Caco-2 (cell line): ENCODE results near the gene ERBB4. TPM values are rescaled to one million over a fixed set of nuclear protein-coding genes. Genes with fewer than 3 reads are reported as not detected.

Source experiments
- BruUV-seq: library from RNA; stranded (reverse); fragments of 400-500 nt; replicated peaks from 2 replicates; lab custom pipeline; 2021; lab: Mats Ljungman, UMichigan
- CTCF ChIA-PET: fragments of 300-600 bp; sonication (Branson Sonifier 250); formaldehyde crosslinking; loops from one replicate; lab custom pipeline; 2022; ENCODE audit warnings: antibody characterized with exemption; lab: Charles Lee
- POLR2A ChIA-PET: fragments of 300-600 bp; sonication (Branson Sonifier 250); formaldehyde crosslinking; loops from one replicate; lab custom pipeline; 2022; ENCODE audit warnings: antibody characterized with exemption; lab: Charles Lee
- DNase-seq, 2 experiments: peaks; one replicate each; pipeline versions ENCODE4 v3.0.0 to v3.0.0-alpha.2; 2020 to 2022
- H3K27me3 ChIP-seq: replicated peaks from 2 replicates; pipeline ENCODE4 v1.6.0; 2011; ENCODE audit warnings: low read length; ENCODE audit not compliant: control insufficient read depth, insufficient read depth
- H3K36me3 ChIP-seq: 2 replicates; pipeline ENCODE4 v1.5.1; 2011; ENCODE audit warnings: low read length; ENCODE audit not compliant: control insufficient read depth, insufficient read depth
- H3K4me1 ChIP-seq: fragments of 250-450 bp; sonication (Bioruptor Pico); 2 replicates; pipeline ENCODE4 v1.5.1; 2020; ENCODE audit warnings: mild to moderate bottlenecking
- H3K4me3 ChIP-seq: 2 replicates; pipeline ENCODE4 v1.5.1; 2011; ENCODE audit warnings: low read depth, mild to moderate bottlenecking, control low read depth, low read length
- H3K9me3 ChIP-seq: fragments of 250-450 bp; sonication (Bioruptor Pico); 2 replicates; pipeline ENCODE4 v1.5.1; 2020; ENCODE audit warnings: mild to moderate bottlenecking, moderate library complexity
- H3K27ac Mint-ChIP-seq: one replicate; pipeline ENCODE4 v1.8.0; 2022; ENCODE audit warnings: mixed read lengths; ENCODE audit not compliant: unreplicated experiment
- H3K27me3 Mint-ChIP-seq: one replicate; pipeline ENCODE4 v1.8.0; 2022; ENCODE audit warnings: mixed read lengths; ENCODE audit not compliant: insufficient read depth, unreplicated experiment
- H3K36me3 Mint-ChIP-seq: one replicate; pipeline ENCODE4 v1.8.0; 2022; ENCODE audit warnings: mild to moderate bottlenecking, mixed read lengths; ENCODE audit not compliant: insufficient read depth, unreplicated experiment
- H3K4me1 Mint-ChIP-seq: one replicate; pipeline ENCODE4 v1.8.0; 2022; ENCODE audit warnings: low read depth, mixed read lengths; ENCODE audit not compliant: unreplicated experiment
- H3K4me3 Mint-ChIP-seq: one replicate; pipeline ENCODE4 v1.8.0; 2022; ENCODE audit warnings: mild to moderate bottlenecking, moderate library complexity, mixed read lengths; ENCODE audit not compliant: unreplicated experiment
- H3K9me3 Mint-ChIP-seq: one replicate; pipeline ENCODE4 v1.8.0; 2022; ENCODE audit warnings: mixed read lengths; ENCODE audit not compliant: unreplicated experiment
- intact Hi-C: fragments of 100-400 bp; cut with micrococcal nuclease; formaldehyde crosslinking; loops from one replicate; pipeline ENCODE4 v1.10.0; 2022; ENCODE audit not compliant: unreplicated experiment
- total RNA-seq: library from RNA; stranded (reverse); gene quantifications from 2 replicates; pipeline ENCODE4 v1.2.3, GENCODE V29; 2022
- TF ChIP-seq, protein P1 (sequence below), 2 experiments: fragments of 200-600 bp in 1 of 2; IDR thresholded peaks; 1 replicate in 1 of 2; 2 replicates in 1 of 2; pipeline versions ENCODE4 v1.5.1 to v1.8.0; 2011 to 2022; ENCODE audit warnings: antibody characterized with exemption in 1 of 2, control low read depth in 1 of 2, inconsistent platforms in 1 of 2, low read depth in 1 of 2, low read length in 1 of 2, mild to moderate bottlenecking in 1 of 2, moderate library complexity in 1 of 2; ENCODE audit not compliant: insufficient read depth in 1 of 2, severe bottlenecking in 1 of 2, unreplicated experiment in 1 of 2

The ERBB4 gene
- total RNA-seq, 1 experiment from 2014 or later: not detected

DNA sequence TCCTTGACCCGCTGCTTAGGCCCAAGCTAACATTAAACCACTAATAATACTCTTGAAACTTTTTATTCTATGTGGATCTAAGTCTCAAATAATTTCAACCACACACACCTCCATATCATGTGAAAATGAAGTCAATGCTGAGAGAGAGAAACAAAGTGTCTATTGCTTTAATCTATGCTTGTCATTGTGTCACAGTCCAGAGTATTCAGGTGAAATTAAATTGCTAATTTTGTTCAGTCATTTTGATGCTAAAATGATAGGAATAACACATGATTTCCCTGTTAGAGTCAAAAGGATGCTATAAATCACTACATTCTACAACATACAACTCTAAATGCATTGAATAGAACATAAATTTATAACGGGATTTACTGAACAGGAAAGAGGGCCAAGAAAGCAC, 195.4 kb downstream of the ERBB4 start:
- Mint-ChIP-seq H3K9me3 (no peaks in the 10 kb centered on the region), H3K4me1 (no peaks in the 10 kb centered on the region), H3K36me3 (no peaks in the 10 kb centered on the region), H3K27ac (no peak overlapping the region), H3K4me3 (no peak overlapping the region), H3K27me3 (no peaks in the 10 kb centered on the region)
- ChIA-PET POLR2A (no interaction called here), CTCF (no interaction called here)
- DNase-seq: no peak
- Histone ChIP-seq H3K36me3 (no peaks in the 10 kb centered on the region), H3K4me1 (no peaks in the 10 kb centered on the region), H3K9me3 (no peaks in the 10 kb centered on the region), H3K4me3 (no peak overlapping the region), H3K27me3 (no peaks in the 10 kb centered on the region)
- intact Hi-C loops: no loop called here
- TF ChIP-seq, protein P1, sequence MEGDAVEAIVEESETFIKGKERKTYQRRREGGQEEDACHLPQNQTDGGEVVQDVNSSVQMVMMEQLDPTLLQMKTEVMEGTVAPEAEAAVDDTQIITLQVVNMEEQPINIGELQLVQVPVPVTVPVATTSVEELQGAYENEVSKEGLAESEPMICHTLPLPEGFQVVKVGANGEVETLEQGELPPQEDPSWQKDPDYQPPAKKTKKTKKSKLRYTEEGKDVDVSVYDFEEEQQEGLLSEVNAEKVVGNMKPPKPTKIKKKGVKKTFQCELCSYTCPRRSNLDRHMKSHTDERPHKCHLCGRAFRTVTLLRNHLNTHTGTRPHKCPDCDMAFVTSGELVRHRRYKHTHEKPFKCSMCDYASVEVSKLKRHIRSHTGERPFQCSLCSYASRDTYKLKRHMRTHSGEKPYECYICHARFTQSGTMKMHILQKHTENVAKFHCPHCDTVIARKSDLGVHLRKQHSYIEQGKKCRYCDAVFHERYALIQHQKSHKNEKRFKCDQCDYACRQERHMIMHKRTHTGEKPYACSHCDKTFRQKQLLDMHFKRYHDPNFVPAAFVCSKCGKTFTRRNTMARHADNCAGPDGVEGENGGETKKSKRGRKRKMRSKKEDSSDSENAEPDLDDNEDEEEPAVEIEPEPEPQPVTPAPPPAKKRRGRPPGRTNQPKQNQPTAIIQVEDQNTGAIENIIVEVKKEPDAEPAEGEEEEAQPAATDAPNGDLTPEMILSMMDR (IDR thresholded peaks at IDR 0.05; ENCODE audit: insufficient read depth in 1 of 2, low read depth in 1 of 2, low read length in 1 of 2, severe bottlenecking in 1 of 2, unreplicated experiment in 1 of 2): no peak
- BruUV-seq: no TSS peak

DNA sequence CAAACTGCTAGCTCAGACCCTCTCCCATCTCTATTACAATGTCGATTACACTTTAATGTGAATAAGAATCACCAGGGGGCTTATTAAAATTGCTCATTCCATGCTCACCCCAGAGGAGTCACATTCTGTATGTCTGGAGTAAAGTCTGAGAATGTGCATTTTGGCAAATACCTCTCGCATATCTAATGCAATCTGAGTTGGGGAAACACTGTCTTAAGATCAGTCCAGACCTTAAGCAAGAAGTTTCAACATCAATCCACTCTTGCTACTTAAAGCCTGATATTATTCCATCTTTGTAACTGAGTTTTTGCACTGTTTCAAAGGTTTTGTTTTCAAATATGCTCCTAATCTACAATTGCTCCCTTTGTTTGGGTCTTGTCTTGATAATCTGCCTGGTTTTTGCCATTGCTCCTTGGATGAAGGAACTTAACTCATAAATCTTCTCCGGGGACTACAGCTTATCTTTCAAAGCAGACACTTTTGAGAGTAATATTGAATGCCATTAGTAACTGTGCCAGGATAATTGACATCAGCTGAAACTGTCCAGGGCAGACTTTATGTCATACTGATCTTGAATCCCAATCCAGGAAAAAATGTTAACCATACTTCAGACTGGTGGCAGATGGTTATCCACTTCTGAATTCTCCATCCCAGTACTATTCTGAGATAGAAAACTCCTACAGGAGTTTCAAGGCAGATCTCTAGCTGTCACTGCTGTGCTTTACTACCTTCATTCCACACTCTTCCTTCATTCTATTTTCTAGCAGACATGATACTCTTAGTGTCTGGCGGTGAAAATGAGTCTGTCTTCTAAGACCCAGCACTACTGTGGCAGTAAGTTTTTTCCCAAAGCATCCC, 200.9 kb downstream of the ERBB4 start:
- Mint-ChIP-seq H3K27me3 (peaks cover 2% of the 10 kb centered on the region), H3K9me3 (no peaks in the 10 kb centered on the region), H3K4me1 (no peaks in the 10 kb centered on the region), H3K36me3 (no peaks in the 10 kb centered on the region), H3K27ac (no peak overlapping the region), H3K4me3 (no peak overlapping the region)
- BruUV-seq: no TSS peak
- no peaks in the 10 kb centered on the region for H3K36me3 ChIP-seq
- no peak for DNase-seq
- TF ChIP-seq, protein P1 (IDR thresholded peaks at IDR 0.05; ENCODE audit: insufficient read depth in 1 of 2, low read depth in 1 of 2, low read length in 1 of 2, severe bottlenecking in 1 of 2, unreplicated experiment in 1 of 2): no peak
- H3K4me1 ChIP-seq: no peaks in the 10 kb centered on the region
- H3K4me3 ChIP-seq: no peak overlapping the region
- H3K27me3 ChIP-seq: no peaks in the 10 kb centered on the region
- CTCF ChIA-PET: no interaction called here
- no peaks in the 10 kb centered on the region for H3K9me3 ChIP-seq
- POLR2A ChIA-PET: no interaction called here
- intact Hi-C loops: no loop called here

- H3K4me3 Mint-ChIP-seq: no peak overlapping the region
- intact Hi-C loops: no loop called here
- TF ChIP-seq, protein P1 (IDR thresholded peaks at IDR 0.05; ENCODE audit: insufficient read depth in 1 of 2, low read depth in 1 of 2, low read length in 1 of 2, severe bottlenecking in 1 of 2, unreplicated experiment in 1 of 2): no peak
- Histone ChIP-seq H3K27me3 (no peaks in the 10 kb centered on the region), H3K4me3 (no peak overlapping the region), H3K36me3 (no peaks in the 10 kb centered on the region), H3K4me1 (no peaks in the 10 kb centered on the region), H3K9me3 (no peaks in the 10 kb centered on the region)
- H3K4me1 Mint-ChIP-seq: no peaks in the 10 kb centered on the region
- no peak overlapping the region for H3K27ac Mint-ChIP-seq
- no TSS peak for BruUV-seq
- no peak for DNase-seq
- POLR2A ChIA-PET: no interaction called here
- no peaks in the 10 kb centered on the region for H3K9me3 Mint-ChIP-seq
- CTCF ChIA-PET: no interaction called here
- H3K36me3 Mint-ChIP-seq: no peaks in the 10 kb centered on the region
- H3K27me3 Mint-ChIP-seq: peaks cover 4% of the 10 kb centered on the region
Measured at GRCh38 chr2:212337036-212337435, 201.6 kb downstream of the ERBB4 start.
